K562 (cell line): Measurements from ENCODE around the gene ACHE. TPM values are rescaled to one million over a fixed set of nuclear protein-coding genes. Genes with fewer than 3 reads are reported as not detected.

ENCODE experiments used
- CEBPB ChIP-seq: fragments of 450-650 bp; IDR thresholded peaks from 2 replicates; pipeline ENCODE4 v1.6.1; 2016; ENCODE audit warnings: missing genetic modification characterization, missing compliant biosample characterization
- CREBBP ChIP-seq: IDR thresholded peaks from one replicate; pipeline ENCODE4 v1.6.1; 2012; ENCODE audit warnings: low read depth, mild to moderate bottlenecking, control low read depth, inconsistent platforms, low read length
- FOS ChIP-seq: IDR thresholded peaks from 3 replicates; pipeline ENCODE4 v1.6.1; 2011; ENCODE audit not compliant: insufficient read length; ENCODE audit errors: extremely low read depth
- KDM4B ChIP-seq, 2 experiments: fragments of 450-650 bp in 1 of 2; sonication (generic) in 1 of 2; IDR thresholded peaks; 2 replicates each; pipeline ENCODE4 v1.6.1; 2016 to 2017; ENCODE audit warnings: borderline replicate concordance in 2 of 2, antibody characterized with exemption in 1 of 2, low read depth in 1 of 2, mild to moderate bottlenecking in 1 of 2
- L3MBTL2 ChIP-seq: fragments of 450-650 bp; IDR thresholded peaks from 2 replicates; pipeline ENCODE4 v1.6.1; 2016; ENCODE audit warnings: mild to moderate bottlenecking, moderate library complexity
- NR2F6 ChIP-seq: fragments of 450-650 bp; formaldehyde crosslinking; IDR thresholded peaks from 2 replicates; pipeline ENCODE4 v1.4.0; 2020; ENCODE audit warnings: mild to moderate bottlenecking
- PHF21A ChIP-seq: fragments of 450-650 bp; IDR thresholded peaks from 2 replicates; pipeline ENCODE4 v1.6.1; 2017; ENCODE audit warnings: low read depth, borderline replicate concordance
- PTRF ChIP-seq: fragments of 450-650 bp; IDR thresholded peaks from 2 replicates; pipeline ENCODE4 v1.6.1; 2016; ENCODE audit warnings: mild to moderate bottlenecking, missing genetic modification characterization, missing compliant biosample characterization
- RFX5 ChIP-seq: IDR thresholded peaks from 2 replicates; pipeline ENCODE4 v1.6.1; 2011; ENCODE audit warnings: low read depth, mild to moderate bottlenecking, improper control_type of control experiment, low read length
- SIN3B ChIP-seq: fragments of 450-650 bp; IDR thresholded peaks from 2 replicates; pipeline ENCODE4 v1.6.1; 2017; ENCODE audit warnings: low read depth, mild to moderate bottlenecking, moderate library complexity
- SNRNP70 ChIP-seq: fragments of 200-400 bp; formaldehyde crosslinking; optimal IDR thresholded peaks from 2 replicates; pipeline ENCODE3; 2017; ENCODE audit warnings: low read depth, low read length
- SRSF1 ChIP-seq: fragments of 200-400 bp; formaldehyde crosslinking; IDR thresholded peaks from 2 replicates; pipeline ENCODE4 v1.6.1; 2017; ENCODE audit warnings: mild to moderate bottlenecking, low read depth, low read length, moderate library complexity
- TAL1 ChIP-seq: fragments of 450-650 bp; IDR thresholded peaks from 2 replicates; pipeline ENCODE4 v1.6.1; 2016; ENCODE audit warnings: mild to moderate bottlenecking
- ZBTB5 ChIP-seq: fragments of 450-650 bp; IDR thresholded peaks from 2 replicates; pipeline ENCODE4 v1.6.1; 2017; ENCODE audit warnings: antibody characterized with exemption
- ZMIZ1 ChIP-seq, 2 experiments: fragments of 150-350 bp in 1 of 2; IDR thresholded peaks; 2 replicates each; pipeline ENCODE4 v1.6.1; 2012 to 2016; ENCODE audit warnings: low read depth in 2 of 2, low read length in 2 of 2, mild to moderate bottlenecking in 1 of 2, moderate library complexity in 1 of 2
- ZNF174 ChIP-seq: fragments of 250-450 bp; sonication (Bioruptor Pico); IDR thresholded peaks from 2 replicates; pipeline ENCODE4 v1.4.0; 2020; ENCODE audit warnings: mild to moderate bottlenecking
- ZNF282 ChIP-seq: sonication (generic); formaldehyde crosslinking; IDR thresholded peaks from 2 replicates; pipeline ENCODE4 v1.8.1; 2023; ENCODE audit warnings: missing genetic modification reagents
- ZNF449 ChIP-seq: fragments of 250-450 bp; sonication (Bioruptor Pico); IDR thresholded peaks from 2 replicates; pipeline ENCODE4 v1.8.0; 2022; ENCODE audit warnings: moderate library complexity, mild to moderate bottlenecking, inconsistent platforms
- ZNF77 ChIP-seq: fragments of 250-450 bp; sonication (Bioruptor Pico); IDR thresholded peaks from 2 replicates; pipeline ENCODE4 v1.5.0; 2020
- polyA plus RNA-seq, 8 experiments: library from polyadenylated mRNA; depleted of rRNA in 4 of 8; stranded (reverse) in 5 of 8; unstranded in 3 of 8; fragments of >200 nt; fragmentation: Nextera tagmentation in 2 of 8; fragmentation: Illumina TruSeq in 1 of 8; extraction: Ambion mirVana in 2 of 8; extraction: Trizol in 1 of 8; gene quantifications; 2 replicates each; pipeline versions ENCODE4 v1.2.1 to v1.2.3, GENCODE V29; 2011 to 2014; ENCODE audit warnings: inconsistent platforms in 1 of 8, missing spikeins in 1 of 8
- total RNA-seq, 7 experiments: library from RNA; depleted of rRNA in 6 of 7; stranded (reverse); fragments of >200 nt in 6 of 7; fragmentation: Illumina TruSeq in 2 of 7; extraction: Trizol in 2 of 7; gene quantifications; 2 replicates each; pipeline versions ENCODE4 v1.2.1 to v1.2.3, GENCODE V29; 2011 to 2021; ENCODE audit warnings: low replicate concordance in 1 of 7
- TF ChIP-seq, protein P1 (sequence below): fragments of 250-450 bp; sonication (Bioruptor Pico); IDR thresholded peaks from 2 replicates; pipeline ENCODE4 v1.9.0; 2021; ENCODE audit warnings: mild to moderate bottlenecking

The ACHE gene
- total and polyA plus RNA-seq, 9 of the 15 experiments (the other 6 are each of a cell fraction or from before 2014, with no cell fraction given): 0.04 to 8.8 (median 1.9) TPM

- TF ChIP-seq ZNF449 (CRISPR knock-in tag) (no peak), FOS (no peak), ZMIZ1 (IDR thresholded peaks at IDR 0.05; ENCODE audit: low read depth in 2 of 2, low read length in 2 of 2) (no peak), ZBTB5 (no peak), L3MBTL2 (peak; percentile 77), TAL1 (no peak), CEBPB (tag) (0 out of 2 replicates have a peak, but pooled peaks have one; percentile 14), PTRF (tag) (no peak), RFX5 (no peak), KDM4B (IDR thresholded peaks at IDR 0.05; ENCODE audit: borderline replicate concordance in 2 of 2, low read depth in 1 of 2) (0 out of 4 replicates have a peak, but pooled peaks of 1 of the 2 experiments have one; percentile 31), PHF21A (no peak), ZNF282 (CRISPR knock-in tag) (no peak), SNRNP70 (no peak), SRSF1 (no peak), NR2F6 (CRISPR knock-in tag) (no peak), SIN3B (no peak), CREBBP (no peak), ZNF174 (CRISPR knock-in tag) (no peak), ZNF77 (no peak)
- TF ChIP-seq, protein P1, sequence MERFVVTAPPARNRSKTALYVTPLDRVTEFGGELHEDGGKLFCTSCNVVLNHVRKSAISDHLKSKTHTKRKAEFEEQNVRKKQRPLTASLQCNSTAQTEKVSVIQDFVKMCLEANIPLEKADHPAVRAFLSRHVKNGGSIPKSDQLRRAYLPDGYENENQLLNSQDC: no peak
Measured at GRCh38 chr7:100895956-100896731, 456 bp upstream of the ACHE start (continued).
